HEK293 (cell line): Measurements from ENCODE around the gene ARPC2.

ENCODE experiments used
- CTCF ChIA-PET: fragments of 350-600 bp; formaldehyde crosslinking; extraction: SDS; loops from one replicate; lab custom pipeline; 2021; ENCODE audit warnings: antibody characterized with exemption; lab: Yijun Ruan, JAX
- POLR2A ChIA-PET: fragments of 300-600 bp; formaldehyde crosslinking; extraction: SDS; loops from one replicate; lab custom pipeline; 2020; ENCODE audit warnings: antibody characterized with exemption, inconsistent platforms; lab: Yijun Ruan, JAX
- H3K27ac ChIP-seq: fragments of 200-500 bp; sonication (Bioruptor generic); 2 replicates; pipeline ENCODE4 v1.5.1; 2014; ENCODE audit warnings: low read depth, low read length, control low read depth, inconsistent platforms; ENCODE audit errors: extremely low read depth
- H3K36me3 ChIP-seq, 2 experiments: fragments of 200-500 bp in 1 of 2; sonication (Bioruptor generic) in 1 of 2; 1 replicate in 1 of 2; 2 replicates in 1 of 2; pipeline ENCODE4 v1.5.1; 2014 to 2017; ENCODE audit warnings: inconsistent platforms in 2 of 2, low read length in 2 of 2; ENCODE audit not compliant: control insufficient read depth in 2 of 2, insufficient read depth in 1 of 2
- H3K4me1 ChIP-seq: fragments of 200-500 bp; sonication (Bioruptor generic); 2 replicates; pipeline ENCODE4 v1.5.1; 2014; ENCODE audit warnings: mild to moderate bottlenecking, low read length, inconsistent platforms; ENCODE audit not compliant: control insufficient read depth, insufficient read depth
- H3K4me3 ChIP-seq: 2 replicates; pipeline ENCODE4 v1.5.1; 2011; ENCODE audit warnings: low read depth, mild to moderate bottlenecking, control low read depth, low read length, moderate library complexity
- H3K9me3 ChIP-seq: fragments of 200-500 bp; sonication (Bioruptor generic); 2 replicates; pipeline ENCODE4 v1.5.1; 2014; ENCODE audit warnings: low read depth, low read length, inconsistent platforms; ENCODE audit not compliant: control insufficient read depth, insufficient read depth
- EGR2 ChIP-seq: fragments of 450-650 bp; formaldehyde crosslinking; IDR thresholded peaks from 2 replicates; pipeline ENCODE4 v1.5.1; 2016; ENCODE audit warnings: low read depth, missing biosample characterization, missing genetic modification characterization
- KLF7 ChIP-seq: fragments of 450-650 bp; formaldehyde crosslinking; IDR thresholded peaks from 2 replicates; pipeline ENCODE4 v1.5.1; 2016; ENCODE audit warnings: missing biosample characterization, missing genetic modification characterization, borderline replicate concordance
- OSR2 ChIP-seq: fragments of 450-650 bp; formaldehyde crosslinking; IDR thresholded peaks from 2 replicates; pipeline ENCODE4 v1.5.1; 2016; ENCODE audit warnings: missing biosample characterization, missing genetic modification characterization
- PRDM10 ChIP-seq: fragments of 450-650 bp; formaldehyde crosslinking; IDR thresholded peaks from 2 replicates; pipeline ENCODE4 v1.5.1; 2016; ENCODE audit warnings: missing biosample characterization, missing genetic modification characterization
- SALL2 ChIP-seq: fragments of 450-650 bp; formaldehyde crosslinking; IDR thresholded peaks from 2 replicates; pipeline ENCODE4 v1.5.0; 2017; ENCODE audit warnings: missing biosample characterization, mild to moderate bottlenecking, missing genetic modification characterization, borderline replicate concordance
- SCRT1 ChIP-seq: fragments of 450-650 bp; formaldehyde crosslinking; IDR thresholded peaks from 2 replicates; pipeline ENCODE4 v1.5.1; 2016; ENCODE audit warnings: missing biosample characterization, missing genetic modification characterization, borderline replicate concordance
- SCRT2 ChIP-seq: fragments of 450-650 bp; formaldehyde crosslinking; IDR thresholded peaks from 2 replicates; pipeline ENCODE4 v1.5.1; 2016; ENCODE audit warnings: missing biosample characterization, missing genetic modification characterization
- ZBTB21 ChIP-seq: fragments of 450-650 bp; formaldehyde crosslinking; IDR thresholded peaks from 2 replicates; pipeline ENCODE4 v1.5.1; 2017; ENCODE audit warnings: missing biosample characterization, missing genetic modification characterization
- ZBTB8A ChIP-seq: fragments of 450-650 bp; formaldehyde crosslinking; IDR thresholded peaks from 2 replicates; pipeline ENCODE4 v1.5.1; 2016; ENCODE audit warnings: missing biosample characterization, missing genetic modification characterization
- ZEB2 ChIP-seq: fragments of 450-650 bp; formaldehyde crosslinking; IDR thresholded peaks from 2 replicates; pipeline ENCODE4 v1.5.1; 2016; ENCODE audit warnings: missing biosample characterization, missing genetic modification characterization
- ZFP3 ChIP-seq: fragments of 450-650 bp; formaldehyde crosslinking; IDR thresholded peaks from 2 replicates; pipeline ENCODE4 v1.5.1; 2016; ENCODE audit warnings: low read depth, missing biosample characterization, missing genetic modification characterization
- ZFP37 ChIP-seq: fragments of 450-650 bp; formaldehyde crosslinking; IDR thresholded peaks from 2 replicates; pipeline ENCODE4 v1.5.1; 2016; ENCODE audit warnings: missing biosample characterization, missing genetic modification characterization
- ZNF24 ChIP-seq: fragments of 450-650 bp; formaldehyde crosslinking; IDR thresholded peaks from 2 replicates; pipeline ENCODE4 v1.5.1; 2016; ENCODE audit warnings: missing biosample characterization, missing genetic modification characterization
- ZNF394 ChIP-seq: fragments of 450-650 bp; formaldehyde crosslinking; IDR thresholded peaks from 2 replicates; pipeline ENCODE4 v1.5.1; 2016; ENCODE audit warnings: missing biosample characterization, missing genetic modification characterization, mild to moderate bottlenecking, moderate library complexity, borderline replicate concordance
- ZNF514 ChIP-seq: fragments of 450-650 bp; formaldehyde crosslinking; IDR thresholded peaks from 2 replicates; pipeline ENCODE4 v1.5.1; 2016; ENCODE audit warnings: missing biosample characterization, missing genetic modification characterization
- ZNF610 ChIP-seq: fragments of 450-650 bp; formaldehyde crosslinking; IDR thresholded peaks from 2 replicates; pipeline ENCODE4 v1.5.1; 2016; ENCODE audit warnings: missing biosample characterization, missing genetic modification characterization, borderline replicate concordance
- ZNF654 ChIP-seq: fragments of 450-650 bp; formaldehyde crosslinking; IDR thresholded peaks from 2 replicates; pipeline ENCODE4 v1.5.1; 2016; ENCODE audit warnings: low read depth, missing biosample characterization, missing genetic modification characterization
- ZNF768 ChIP-seq: fragments of 450-650 bp; formaldehyde crosslinking; IDR thresholded peaks from 2 replicates; pipeline ENCODE4 v1.5.1; 2018; ENCODE audit warnings: missing biosample characterization, mild to moderate bottlenecking, missing genetic modification characterization
- ZSCAN23 ChIP-seq: fragments of 450-650 bp; formaldehyde crosslinking; IDR thresholded peaks from 2 replicates; pipeline ENCODE4 v1.5.1; 2016; ENCODE audit warnings: missing biosample characterization, missing genetic modification characterization
- ZSCAN30 ChIP-seq: fragments of 450-650 bp; IDR thresholded peaks from 2 replicates; pipeline ENCODE4 v1.5.1; 2018; ENCODE audit warnings: missing biosample characterization, mild to moderate bottlenecking, missing genetic modification characterization, moderate library complexity
- TF ChIP-seq, protein P1 (sequence below): fragments of 450-650 bp; formaldehyde crosslinking; IDR thresholded peaks from 2 replicates; pipeline ENCODE4 v1.5.1; 2017; ENCODE audit warnings: missing biosample characterization, missing genetic modification characterization
- TF ChIP-seq, protein P2 (sequence below): fragments of 450-650 bp; formaldehyde crosslinking; IDR thresholded peaks from 2 replicates; pipeline ENCODE4 v1.5.1; 2016; ENCODE audit warnings: missing biosample characterization, missing genetic modification characterization

The ARPC2 gene

DNA sequence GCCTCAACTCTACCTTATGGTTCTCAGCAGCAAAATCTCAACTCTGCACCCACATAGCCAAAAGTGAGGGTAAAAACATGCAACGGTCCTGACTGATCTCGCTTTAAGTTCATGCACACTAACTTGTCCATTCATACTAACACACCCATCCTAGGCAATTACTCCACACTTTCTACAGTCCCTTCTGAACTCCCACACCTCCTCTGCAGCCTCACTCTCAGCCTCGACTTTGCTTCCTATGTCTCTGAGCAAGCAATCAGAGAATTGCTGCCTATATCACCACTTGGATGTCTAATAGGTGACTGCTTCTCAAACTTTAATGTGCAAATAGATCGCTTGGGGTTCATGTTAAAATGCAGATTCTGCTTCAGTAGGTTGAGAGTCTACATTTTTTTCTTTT lies 83.2 kb downstream of the ARPC2 start:
- ChIA-PET CTCF (interaction anchor here (0.6 to 1.1 kb wide), 4 partner anchors 8 to 361 kb away, joined by 3 to 8 read pairs (median 3); no protein-coding TSS in a partner anchor), POLR2A (no interaction called here)
- no peaks in the 10 kb centered on the region for H3K36me3 ChIP-seq
- no peak overlapping the region for H3K27ac ChIP-seq
- H3K4me1 ChIP-seq: no peaks in the 10 kb centered on the region; the same call in 1 of the 2 replicates
- H3K4me3 ChIP-seq: no peak overlapping the region
- H3K9me3 ChIP-seq: no peaks in the 10 kb centered on the region
- TF ChIP-seq ZFP3 (tag by site-specific recombination) (no peak), ZBTB21 (tag by site-specific recombination) (no peak), PRDM10 (tag by site-specific recombination) (no peak), ZNF768 (no peak), ZNF514 (tag by site-specific recombination) (no peak), ZNF610 (no peak)
- TF ChIP-seq, protein P1, sequence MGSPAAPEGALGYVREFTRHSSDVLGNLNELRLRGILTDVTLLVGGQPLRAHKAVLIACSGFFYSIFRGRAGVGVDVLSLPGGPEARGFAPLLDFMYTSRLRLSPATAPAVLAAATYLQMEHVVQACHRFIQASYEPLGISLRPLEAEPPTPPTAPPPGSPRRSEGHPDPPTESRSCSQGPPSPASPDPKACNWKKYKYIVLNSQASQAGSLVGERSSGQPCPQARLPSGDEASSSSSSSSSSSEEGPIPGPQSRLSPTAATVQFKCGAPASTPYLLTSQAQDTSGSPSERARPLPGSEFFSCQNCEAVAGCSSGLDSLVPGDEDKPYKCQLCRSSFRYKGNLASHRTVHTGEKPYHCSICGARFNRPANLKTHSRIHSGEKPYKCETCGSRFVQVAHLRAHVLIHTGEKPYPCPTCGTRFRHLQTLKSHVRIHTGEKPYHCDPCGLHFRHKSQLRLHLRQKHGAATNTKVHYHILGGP: no peak

- Histone ChIP-seq H3K9me3 (no peaks in the 10 kb centered on the region), H3K36me3 (no peaks in the 10 kb centered on the region), H3K4me1 (no peaks in the 10 kb centered on the region; the same call in 1 of the 2 replicates), H3K4me3 (no peak overlapping the region), H3K27ac (no peak overlapping the region)
- CTCF ChIA-PET: interaction anchor here (0.6 to 2.2 kb wide), 29 partner anchors 9 to 547 kb away, joined by 3 to 23 read pairs (median 5); partner anchors contain the start of genes AAMP, CATIP, PNKD and TMBIM1
- POLR2A ChIA-PET: interaction anchor here (0.9 kb wide), 1 partner anchor 15 kb away, joined by 3 read pairs; no protein-coding TSS in a partner anchor
- peak; percentile 77; the same call in 1 of the 2 replicates for TF ChIP-seq ZSCAN30 (tag by site-specific recombination)
- TF ChIP-seq ZNF654 (tag by site-specific recombination): peak; percentile 93
- TF ChIP-seq ZSCAN23 (tag by site-specific recombination): no peak
- TF ChIP-seq, protein P2, sequence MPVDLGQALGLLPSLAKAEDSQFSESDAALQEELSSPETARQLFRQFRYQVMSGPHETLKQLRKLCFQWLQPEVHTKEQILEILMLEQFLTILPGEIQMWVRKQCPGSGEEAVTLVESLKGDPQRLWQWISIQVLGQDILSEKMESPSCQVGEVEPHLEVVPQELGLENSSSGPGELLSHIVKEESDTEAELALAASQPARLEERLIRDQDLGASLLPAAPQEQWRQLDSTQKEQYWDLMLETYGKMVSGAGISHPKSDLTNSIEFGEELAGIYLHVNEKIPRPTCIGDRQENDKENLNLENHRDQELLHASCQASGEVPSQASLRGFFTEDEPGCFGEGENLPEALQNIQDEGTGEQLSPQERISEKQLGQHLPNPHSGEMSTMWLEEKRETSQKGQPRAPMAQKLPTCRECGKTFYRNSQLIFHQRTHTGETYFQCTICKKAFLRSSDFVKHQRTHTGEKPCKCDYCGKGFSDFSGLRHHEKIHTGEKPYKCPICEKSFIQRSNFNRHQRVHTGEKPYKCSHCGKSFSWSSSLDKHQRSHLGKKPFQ (tag by site-specific recombination): peak; percentile 85
- peak; percentile 68 for TF ChIP-seq SCRT2 (tag by site-specific recombination)
- 0 out of 2 replicates have a peak, but pooled peaks have one; percentile 30 for TF ChIP-seq ZFP37 (tag by site-specific recombination)
- TF ChIP-seq ZBTB8A: peak; percentile 40; the same call in 1 of the 2 replicates
- TF ChIP-seq OSR2 (tag by site-specific recombination): no peak
- peak; percentile 69; the same call in 1 of the 2 replicates for TF ChIP-seq SCRT1 (tag by site-specific recombination)
- no peak for TF ChIP-seq SALL2 (tag by site-specific recombination)
- 0 out of 2 replicates have a peak, but pooled peaks have one; percentile 44 for TF ChIP-seq ZNF24 (tag by site-specific recombination)
- peak; percentile 17; the same call in 1 of the 2 replicates for TF ChIP-seq ZNF394 (tag by site-specific recombination)
- peak; percentile 53; the same call in 1 of the 2 replicates for TF ChIP-seq PRDM10 (tag by site-specific recombination)
- TF ChIP-seq ZEB2 (tag by site-specific recombination): peak; percentile 74
- TF ChIP-seq KLF7 (tag by site-specific recombination): no peak
- no peak for TF ChIP-seq EGR2 (tag by site-specific recombination)
These were observed 84.3 kb downstream of the ARPC2 start for GRCh38 chr2:218301176-218301819.
